Measurements from ENCODE around the gene COPE.

DNA sequence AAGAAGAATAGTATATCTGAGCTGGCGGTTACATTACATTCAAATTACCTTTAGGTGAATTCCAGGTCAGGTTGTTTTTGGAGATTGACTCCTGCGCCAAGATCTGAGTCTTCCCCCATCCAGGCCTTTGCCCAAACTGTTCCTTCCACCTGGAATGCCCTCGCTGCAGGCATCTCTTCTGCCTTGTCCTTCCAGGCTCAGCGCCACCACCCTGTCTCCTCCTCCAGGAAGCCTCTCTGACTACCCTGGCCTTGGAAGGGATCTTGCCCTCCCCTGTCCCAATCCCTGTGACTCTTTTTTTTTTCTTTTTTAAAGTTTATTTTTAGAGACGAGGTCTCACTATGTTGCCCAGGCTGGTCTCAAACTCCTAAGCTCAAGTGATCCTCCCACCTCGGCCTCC is 23.5 kb upstream of the COPE start:
- TF ChIP-seq, protein P1, sequence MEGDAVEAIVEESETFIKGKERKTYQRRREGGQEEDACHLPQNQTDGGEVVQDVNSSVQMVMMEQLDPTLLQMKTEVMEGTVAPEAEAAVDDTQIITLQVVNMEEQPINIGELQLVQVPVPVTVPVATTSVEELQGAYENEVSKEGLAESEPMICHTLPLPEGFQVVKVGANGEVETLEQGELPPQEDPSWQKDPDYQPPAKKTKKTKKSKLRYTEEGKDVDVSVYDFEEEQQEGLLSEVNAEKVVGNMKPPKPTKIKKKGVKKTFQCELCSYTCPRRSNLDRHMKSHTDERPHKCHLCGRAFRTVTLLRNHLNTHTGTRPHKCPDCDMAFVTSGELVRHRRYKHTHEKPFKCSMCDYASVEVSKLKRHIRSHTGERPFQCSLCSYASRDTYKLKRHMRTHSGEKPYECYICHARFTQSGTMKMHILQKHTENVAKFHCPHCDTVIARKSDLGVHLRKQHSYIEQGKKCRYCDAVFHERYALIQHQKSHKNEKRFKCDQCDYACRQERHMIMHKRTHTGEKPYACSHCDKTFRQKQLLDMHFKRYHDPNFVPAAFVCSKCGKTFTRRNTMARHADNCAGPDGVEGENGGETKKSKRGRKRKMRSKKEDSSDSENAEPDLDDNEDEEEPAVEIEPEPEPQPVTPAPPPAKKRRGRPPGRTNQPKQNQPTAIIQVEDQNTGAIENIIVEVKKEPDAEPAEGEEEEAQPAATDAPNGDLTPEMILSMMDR (IDR thresholded peaks at IDR 0.05) = no peak
- no peak for TF ChIP-seq POLR2A (IDR thresholded peaks at IDR 0.05)

Measured in lower leg skin (tissue), 3 donors.